ENCODE data around the gene ELMO2. TPM values are rescaled to one million over a fixed set of nuclear protein-coding genes. Genes with fewer than 3 reads are reported as not detected.

ELMO2 gene
- total RNA-seq, 1 donor from 2014 or later = 35.0 TPM

GRCh38 chr20:46317685-46318177 is 88.7 kb downstream of the ELMO2 start:
- intact Hi-C loops (cut with DNase I) = no loop called here
- no peak for DNase-seq (ENCODE audit: low spot score)

- intact Hi-C loops (cut with DNase I) = no loop called here
- DNase-seq (ENCODE audit: low spot score) = no peak
Observed at GRCh38 chr20:46316984-46317684, 89.3 kb downstream of the ELMO2 start.

Other genes with a start within 250 kb of the ELMO2 start
- 0.83 TPM for gene CDH22, start 98.1 kb downstream of the ELMO2 start, total RNA-seq
- gene ZNF334, start 106.9 kb upstream of the ELMO2 start, total RNA-seq = 1.2 TPM
- not detected for gene OCSTAMP, start 144.0 kb upstream of the ELMO2 start, total RNA-seq
- 0.57 TPM for gene SLC13A3, start 244.8 kb upstream of the ELMO2 start, total RNA-seq